CD4-positive, alpha-beta T cell treated with Interferon alpha-2 for 1 hour (primary cell): ENCODE results near the gene STRADA.

Source experiments
- DNase-seq, 2 donors: peaks; one replicate each; pipeline ENCODE4 v3.0.0-alpha.2; 2020 to 2022

STRADA gene

DNA sequence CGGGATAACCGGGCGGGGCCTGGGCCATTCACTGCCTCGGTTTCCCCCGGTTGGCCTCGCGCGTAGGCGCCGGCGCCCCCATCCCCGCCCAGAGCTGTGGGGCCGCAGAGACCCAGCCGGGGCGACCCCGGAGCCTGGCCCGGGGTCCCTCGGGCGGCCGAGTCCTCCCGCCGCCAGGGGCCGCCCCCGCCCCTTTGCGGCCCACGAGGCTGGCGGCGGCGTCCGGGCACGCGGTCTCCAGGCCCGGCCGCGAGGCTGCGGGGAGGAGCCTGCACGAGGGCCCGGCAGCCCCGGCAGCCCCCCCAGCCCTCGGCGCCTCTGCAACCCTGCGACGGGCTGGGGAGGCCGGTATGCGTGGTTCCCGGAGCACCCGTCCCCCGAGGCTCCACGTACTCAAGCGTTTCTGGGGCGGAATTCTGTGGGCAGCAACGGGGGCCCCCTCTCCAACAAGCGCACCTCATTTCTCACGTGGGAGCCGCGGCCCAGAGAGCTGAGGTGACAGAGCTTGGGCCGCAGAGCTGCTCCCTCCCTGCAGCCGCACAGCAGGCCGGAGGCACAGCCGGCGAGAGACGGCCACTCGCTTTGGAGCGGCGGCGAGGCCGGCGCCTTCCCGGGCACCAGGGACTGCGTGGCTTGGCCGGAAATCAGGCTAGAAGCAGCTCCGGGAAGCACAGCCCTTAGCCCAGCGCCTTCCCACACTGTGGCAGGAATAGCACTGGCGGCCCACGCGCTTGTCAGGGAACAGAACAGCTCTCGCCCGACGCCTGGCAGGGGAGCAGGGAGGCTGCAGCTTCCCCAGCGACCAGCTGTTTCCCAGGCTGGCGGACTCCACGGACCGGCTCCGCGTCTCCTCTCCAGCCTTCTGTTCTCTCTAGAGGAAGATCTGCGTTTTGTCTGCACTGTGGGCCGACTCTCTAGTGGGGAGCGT is 40.8 kb downstream of the STRADA start:
- DNase-seq: peak; percentile 38 to 65

DNA sequence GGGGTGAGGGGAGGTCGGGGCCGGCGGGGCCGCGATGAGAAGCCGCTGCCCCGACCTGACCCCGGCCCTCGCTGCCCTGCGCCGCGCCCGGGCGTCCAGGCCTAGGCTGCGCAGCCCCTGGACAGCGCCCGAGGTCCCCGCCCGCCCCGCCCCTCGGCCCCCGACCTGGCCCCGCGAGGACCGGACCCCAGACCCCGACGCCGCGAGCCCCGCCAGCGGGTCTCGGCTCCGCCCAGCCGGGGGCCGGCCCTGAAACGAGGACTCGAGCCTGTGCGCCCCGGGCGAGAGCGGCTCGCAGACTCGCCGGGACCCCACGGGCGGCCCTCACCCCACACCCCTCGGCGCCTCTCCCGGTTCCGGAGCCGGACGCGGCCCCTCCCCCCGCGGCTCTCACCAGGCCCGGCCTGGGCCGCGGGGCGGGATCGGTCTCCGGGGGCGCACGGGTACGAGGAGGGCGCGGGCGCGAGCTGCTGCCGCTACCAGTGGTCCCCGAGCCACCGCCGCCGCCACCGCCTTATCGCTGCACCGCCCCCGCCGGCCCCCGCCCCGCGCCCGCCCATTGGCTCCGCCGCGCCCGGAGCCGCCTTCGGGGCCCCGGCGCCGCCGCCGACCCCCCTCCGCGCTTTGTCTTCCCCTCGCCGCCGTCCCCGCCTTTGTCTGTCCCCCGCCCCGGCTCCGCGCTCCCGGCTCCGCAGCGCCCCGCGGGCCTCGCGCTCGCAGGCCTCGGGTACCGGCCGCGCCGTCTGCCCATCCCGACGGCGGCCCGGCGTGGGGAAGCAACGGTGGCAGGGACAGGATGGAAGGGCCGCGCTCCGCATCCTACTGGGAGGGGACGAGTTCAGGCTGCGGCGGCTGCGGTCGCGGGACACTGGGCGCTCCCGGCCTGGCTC is 41.7 kb downstream of the STRADA start, which contains the start of gene LIMD2:
TSS of gene LIMD2 (minus strand) at position 488 of the 890 bp plus-strand sequence. CDS start 827 bp downstream, outside the sequence.
- DNase-seq: peak; percentile 86 to 91

DNA sequence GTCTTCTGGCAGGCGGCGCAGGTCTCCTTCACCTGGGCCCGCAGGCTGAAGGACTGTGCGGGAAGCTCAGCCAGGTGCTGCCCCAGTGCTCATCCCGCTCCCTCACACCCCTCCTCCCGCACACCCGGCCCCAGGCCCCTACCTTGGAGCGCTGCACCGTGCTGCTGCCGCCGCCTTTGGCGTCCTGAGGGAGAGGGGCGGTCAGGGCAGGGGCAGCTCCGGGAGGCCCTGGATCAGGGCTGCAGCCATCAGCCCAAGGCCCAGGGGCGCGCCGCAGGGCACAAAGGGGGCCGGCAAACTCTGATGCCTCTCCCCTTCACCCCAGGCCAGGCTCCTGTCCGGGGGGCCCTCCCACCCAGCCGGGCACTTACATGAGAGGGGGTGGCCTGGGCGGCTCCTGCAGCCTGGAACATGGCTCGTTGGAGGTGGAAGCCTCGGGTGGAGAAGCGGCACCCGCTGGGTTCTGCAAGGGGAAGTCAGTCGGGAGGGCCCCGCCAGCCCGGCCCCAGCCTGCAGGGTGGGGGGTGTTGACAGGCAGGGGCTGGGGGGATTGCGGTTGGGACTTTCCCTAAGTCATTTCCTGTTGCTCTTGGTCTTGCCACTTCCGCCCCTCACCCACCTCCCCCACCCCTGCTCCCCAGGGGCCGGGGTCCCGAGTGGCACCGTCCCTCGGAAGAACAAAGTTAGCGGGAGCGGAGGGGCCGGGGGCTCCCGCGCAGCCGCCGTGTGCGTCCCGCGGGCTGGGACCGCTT is 42.5 kb downstream of the STRADA start:
- peak; percentile 93 to 94 for DNase-seq

DNA sequence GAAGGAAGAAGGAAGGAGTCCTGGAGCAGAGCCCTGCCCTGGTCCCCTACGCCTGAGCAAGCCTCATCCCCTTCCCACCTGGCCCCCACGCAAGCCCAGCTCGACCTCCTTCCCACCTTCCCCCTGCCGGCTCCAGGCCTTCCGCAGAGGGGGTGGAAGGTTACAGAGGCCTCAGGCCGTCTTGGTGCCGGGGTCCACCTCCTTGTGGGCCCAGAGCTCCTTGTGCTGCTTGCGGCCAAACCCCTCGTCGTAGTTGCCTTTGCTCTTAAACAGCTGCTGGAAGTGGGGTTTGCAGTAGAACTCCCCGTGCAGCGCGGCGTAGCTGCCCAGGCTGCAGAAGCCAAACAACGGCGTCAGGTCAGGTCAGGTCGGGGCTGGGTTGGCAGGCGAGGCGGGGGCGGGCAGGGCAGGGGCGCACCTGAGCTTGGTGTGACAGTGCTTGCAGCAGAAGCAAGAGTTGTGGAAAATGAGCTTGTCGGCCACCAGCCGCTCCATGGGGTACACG is 43.2 kb downstream of the STRADA start:
- DNase-seq: no peak

DNA sequence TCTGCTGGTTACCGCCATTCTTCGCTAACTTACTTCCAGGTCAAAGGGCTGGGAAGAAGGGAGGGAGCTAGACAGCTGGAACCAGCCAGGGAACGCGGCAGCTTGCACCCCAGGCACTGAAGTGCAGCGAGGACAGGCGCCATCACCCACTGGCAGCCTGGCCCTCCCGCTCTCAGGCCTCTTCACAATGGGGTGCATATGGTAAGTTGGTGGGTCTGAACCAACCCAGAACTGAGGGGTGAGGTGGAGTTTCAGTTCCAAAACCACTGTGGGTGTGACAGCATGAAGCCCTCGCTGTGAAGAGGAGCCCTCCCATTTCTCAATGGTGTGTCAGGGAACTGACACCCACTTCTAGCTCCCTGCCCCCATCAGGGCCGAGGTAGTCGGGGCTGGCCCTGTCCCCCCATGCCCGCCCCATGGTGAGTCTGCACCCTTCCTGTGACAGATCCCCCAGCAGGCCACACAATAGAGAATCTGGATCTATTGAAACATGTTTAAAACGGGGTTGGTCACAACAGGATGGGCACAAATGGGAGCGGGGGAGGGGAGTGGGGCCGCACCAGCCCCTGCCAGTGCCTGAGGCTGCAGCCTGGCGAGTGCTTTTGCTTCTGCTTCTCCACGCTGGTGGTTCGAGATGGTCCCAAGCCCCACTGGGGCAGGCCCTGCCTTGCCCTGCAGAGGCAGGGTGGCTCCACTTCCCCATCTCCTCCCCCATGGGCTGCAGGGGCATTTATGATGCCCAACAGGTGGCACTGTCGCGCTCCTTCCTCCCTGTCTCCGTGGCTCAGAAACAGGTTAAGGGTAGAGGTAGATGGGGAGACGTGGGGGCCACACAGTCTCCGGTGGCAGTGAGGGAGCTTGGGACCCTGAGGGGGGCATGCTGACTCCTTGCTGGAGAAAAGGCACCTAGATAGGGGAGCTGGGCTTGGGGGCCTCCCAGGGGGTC is 44.0 kb downstream of the STRADA start:
- DNase-seq: peak; percentile 89 to 90

DNA sequence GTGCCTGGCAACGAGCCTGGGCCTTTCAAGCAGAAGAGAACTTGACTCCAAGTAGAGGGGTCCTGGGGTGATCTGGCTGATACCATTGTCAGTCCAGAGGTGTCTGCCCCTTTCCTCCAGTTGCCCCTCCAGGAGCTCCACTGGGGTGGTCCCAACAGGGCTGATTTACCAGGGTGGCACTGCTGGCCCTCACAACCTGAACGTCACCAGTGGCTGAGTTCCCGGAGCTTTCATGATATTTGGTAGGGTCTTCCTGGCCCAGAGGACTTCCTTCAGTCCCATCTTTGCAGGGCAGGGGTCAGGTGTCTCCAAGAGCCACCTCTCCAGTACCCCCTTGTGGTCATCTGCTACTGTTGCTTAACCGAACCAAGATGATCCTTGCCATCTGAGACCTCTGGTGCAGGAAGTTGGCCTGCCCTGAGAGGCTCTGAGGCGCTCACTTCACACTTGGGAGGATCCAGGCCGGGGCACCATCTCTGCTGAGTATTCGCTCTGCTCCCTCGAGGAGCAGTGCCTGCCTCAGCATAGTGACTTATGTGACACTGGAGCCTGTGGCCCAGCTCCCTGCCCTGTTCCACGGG is 45.1 kb downstream of the STRADA start:
- DNase-seq: peak; percentile 47 to 67

DNA sequence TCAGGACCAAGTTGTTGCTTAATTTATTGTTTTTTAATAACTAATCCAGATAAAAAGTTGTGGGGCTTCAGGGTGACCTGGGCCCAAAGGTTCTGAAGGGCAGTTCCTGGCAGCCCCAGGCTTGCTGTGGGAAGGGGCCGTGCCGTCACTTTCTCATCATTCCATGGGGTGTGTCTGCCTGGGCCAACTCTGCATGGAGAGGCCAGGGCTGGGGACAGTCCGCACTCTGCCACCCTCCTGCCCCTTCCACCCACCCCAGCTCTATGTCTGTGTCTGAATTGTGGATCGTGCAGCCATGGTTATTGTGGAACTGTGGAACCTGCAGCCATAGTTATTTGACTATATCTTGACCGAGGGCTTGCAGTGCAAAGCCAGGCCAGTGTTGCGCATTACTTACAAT is 45.7 kb downstream of the STRADA start:
- no peak for DNase-seq

DNA sequence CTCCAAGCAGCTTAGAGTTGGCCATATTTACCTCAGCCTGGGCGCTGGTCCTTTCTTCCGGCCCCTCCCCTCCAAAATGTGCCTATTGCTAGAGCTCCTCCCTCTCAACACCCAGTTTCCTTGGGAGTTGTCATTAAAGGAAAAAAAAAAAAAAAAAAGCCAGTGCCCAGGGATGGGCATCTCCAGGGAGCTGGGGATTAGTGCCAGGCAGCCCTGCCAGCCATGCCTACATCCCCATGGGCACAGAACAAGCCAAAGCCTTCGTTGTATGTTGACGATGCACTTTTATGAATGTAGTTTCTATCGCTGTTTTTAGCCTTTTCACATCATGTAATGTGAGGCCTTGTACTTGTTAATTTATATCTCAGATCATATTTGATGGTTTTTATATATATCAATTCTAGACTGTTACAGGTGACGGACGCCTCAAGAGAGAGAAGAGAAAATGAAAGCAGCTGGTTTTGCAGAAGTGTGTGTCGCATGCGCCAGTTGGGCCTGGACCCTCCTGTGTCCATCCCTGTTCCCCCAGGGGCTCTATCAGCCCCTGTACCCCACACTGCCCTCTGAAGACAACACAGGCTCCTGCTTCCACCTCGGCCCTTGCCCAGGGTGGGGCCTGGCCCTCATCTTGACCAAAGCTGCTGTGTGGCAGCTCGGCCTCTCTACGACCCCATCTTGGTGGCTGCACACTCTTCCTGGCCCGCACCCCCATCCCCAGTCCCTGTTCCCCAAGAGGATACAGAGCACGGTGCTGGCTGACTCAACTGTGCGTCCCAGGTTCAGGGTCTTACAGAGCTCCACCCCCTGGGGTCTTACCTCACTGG is 46.4 kb downstream of the STRADA start:
- DNase-seq: peak in 1 of 2 donors; percentile 39

DNA sequence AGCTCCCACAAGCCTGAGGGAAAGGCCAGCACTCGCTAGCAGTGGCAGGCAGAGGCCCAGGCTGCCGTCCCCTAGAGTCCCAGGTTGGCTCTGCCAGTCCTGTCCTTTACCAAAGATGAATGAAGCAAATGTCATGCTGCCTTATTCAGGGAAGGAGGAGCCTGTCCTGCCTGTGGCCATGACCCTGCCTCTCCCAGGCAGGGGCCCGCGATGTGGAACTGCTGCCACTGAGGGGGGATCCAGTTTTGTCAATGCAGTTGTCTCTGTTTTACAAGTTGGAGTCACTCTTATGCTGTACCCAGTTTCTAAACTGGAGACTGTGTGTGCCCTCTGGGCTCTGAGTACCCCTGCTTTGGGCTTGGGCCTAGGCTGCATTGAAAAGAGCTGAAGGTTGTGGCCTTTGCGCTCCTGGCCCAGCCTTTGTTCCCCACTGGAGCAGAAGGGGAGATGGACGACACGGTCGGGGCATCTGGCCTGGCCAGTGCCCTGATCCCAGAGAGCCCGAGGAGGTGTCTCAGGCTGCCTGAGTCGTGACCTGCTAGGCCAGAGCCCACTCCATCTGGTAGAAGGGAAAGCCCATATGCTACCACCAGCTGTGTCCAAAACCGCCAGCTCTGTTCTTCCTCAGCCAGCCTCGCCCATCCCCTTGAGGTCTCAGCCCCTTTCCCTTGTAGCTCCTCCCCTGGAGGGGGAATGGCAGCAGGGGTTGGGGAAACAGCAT is 47.2 kb downstream of the STRADA start:
- DNase-seq: peak; percentile 11 to 47

DNA sequence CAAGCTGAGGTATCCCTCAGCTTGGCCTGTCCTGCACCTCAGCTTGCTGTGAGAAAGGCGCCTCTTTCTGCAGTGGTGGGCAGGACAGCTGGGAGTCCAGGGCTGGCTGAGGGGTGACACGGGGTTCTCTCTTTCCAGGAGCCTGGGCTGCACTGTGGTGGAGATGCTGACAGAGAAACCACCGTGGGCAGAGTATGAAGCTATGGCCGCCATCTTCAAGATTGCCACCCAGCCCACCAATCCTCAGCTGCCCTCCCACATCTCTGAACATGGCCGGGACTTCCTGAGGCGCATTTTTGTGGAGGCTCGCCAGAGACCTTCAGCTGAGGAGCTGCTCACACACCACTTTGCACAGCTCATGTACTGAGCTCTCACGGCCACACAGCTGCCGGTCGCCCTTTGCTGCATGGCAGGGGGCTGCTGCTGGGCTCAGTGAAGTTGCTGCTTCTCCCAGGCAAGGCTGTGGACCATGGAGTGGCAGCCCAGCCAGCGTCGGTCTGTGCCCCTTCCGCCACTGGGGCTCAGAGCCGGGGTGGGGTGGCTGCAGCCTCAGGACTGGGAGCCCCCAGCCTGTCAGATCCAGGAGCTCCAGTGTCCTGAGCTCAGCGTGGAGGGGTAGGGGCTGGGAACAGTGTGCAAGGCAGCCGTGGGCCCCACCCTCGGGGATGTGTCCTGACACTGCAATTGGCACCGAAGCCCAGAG is 48.0 kb downstream of the STRADA start:
- DNase-seq: no peak

DNA sequence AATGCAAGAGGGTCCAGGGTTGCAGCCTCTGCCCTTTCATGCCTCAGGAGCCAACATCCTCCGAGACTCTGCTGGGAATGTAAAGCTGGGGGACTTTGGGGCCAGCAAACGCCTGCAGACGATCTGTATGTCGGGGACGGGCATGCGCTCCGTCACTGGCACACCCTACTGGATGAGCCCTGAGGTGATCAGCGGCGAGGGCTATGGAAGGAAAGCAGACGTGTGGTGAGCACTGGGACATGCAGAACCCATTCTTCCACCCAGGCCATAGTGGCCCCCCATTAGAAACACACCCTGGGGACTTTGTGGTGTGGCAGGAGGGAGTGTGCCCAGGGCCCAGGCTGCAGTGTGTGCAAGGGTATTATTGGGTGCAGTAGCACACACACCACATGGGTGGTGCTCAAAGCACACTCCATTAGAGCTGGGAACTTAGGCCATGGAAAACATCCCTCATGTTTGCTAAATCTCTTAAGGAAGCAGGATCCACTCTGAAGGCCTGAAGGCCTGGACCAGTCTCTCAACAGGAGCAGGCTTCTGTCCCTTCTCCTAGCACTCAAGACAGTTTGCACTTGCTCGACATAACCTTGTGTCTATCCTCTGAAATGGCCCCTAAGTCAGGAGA is 49.3 kb downstream of the STRADA start:
- no peak for DNase-seq

DNA sequence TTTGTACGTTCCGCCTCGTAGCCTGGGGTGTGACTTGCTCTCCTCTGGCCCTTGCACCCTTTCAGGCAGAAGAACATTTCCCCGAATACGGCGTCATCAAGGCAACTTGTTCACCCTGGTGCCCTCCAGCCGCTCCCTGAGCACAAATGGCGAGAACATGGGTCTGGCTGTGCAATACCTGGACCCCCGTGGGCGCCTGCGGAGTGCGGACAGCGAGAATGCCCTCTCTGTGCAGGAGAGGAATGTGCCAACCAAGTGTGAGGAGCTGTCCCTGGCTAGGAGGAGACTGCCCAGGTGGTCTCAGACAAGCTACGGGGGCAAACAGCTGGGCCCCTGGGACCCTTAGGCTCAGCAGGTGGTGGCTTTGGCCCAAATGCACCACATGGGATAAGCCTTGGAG is 52.1 kb downstream of the STRADA start:
- DNase-seq: no peak

DNA sequence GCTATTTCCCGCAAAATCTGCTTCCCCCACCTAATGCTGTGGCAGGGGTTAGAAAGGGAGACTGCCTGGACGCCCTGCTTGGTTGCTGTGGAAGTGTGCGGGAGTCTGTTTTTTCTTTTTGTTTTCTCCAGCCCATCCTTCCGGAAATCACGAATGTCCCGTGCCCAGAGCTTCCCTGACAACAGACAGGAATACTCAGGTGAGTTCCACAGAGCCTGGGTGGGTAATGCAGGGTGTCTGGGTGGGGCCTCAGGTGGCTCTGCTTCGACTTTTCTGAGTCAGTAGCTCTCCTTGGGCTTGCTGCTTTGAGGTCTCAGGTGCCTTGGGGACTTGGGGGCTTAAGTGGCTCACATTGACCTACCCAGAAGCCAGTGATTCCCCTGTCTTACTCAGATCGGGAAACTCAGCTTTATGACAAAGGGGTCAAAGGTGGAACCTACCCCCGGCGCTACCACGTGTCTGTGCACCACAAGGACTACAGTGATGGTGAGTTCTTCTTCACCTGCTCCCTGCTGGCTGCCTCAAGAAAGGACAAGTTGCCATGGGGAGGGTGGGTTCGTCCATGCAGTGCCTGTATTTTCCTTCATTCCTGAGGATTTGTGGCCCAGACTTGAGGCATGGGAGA is 53.1 kb downstream of the STRADA start:
- DNase-seq: no peak

DNA sequence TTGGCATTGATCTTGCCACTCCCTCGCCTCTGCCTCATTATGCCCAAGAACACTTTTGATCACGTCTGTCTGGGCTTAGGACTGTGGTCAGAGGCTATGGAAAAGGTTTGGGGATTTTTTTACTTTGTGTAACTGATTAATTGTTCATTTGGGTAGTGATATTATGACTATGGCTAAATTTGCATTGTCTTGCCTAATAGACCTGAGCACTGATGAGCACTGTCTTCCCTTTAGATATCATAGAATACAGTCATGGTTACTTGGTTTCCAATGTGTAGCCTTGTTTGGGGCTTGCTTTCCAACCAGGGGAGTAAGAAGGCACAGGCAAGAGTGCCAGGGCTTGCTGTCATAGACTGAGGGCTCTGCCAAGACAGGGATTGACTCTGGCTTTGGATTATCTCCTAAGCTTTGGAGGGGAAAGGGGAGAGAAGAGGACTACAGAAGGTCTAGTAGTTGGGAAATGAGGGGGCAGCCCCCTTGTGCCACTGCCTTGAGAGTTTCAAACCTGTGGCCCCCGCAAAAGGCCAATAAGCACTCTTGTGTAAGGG is 55.4 kb downstream of the STRADA start:
- no peak for DNase-seq

DNA sequence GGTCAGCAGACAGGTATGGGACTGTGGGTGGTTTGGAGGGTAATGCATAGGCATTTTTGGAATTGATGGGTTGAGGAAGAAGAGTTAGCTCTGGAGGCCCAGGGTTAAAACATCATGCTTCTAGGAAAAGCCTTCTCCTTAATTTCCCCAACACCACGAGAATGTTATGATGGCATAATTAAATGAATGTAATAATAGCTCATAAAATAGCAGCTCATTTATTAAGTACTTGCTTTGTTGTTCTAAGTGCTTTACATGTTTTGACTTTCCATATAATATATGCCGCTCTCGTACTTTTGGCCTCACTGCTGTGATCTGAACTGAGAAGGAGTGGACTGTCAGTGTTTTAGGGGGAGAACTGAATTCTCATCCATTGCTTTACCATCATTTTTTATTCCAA is 56.0 kb downstream of the STRADA start:
- no peak for DNase-seq

DNA sequence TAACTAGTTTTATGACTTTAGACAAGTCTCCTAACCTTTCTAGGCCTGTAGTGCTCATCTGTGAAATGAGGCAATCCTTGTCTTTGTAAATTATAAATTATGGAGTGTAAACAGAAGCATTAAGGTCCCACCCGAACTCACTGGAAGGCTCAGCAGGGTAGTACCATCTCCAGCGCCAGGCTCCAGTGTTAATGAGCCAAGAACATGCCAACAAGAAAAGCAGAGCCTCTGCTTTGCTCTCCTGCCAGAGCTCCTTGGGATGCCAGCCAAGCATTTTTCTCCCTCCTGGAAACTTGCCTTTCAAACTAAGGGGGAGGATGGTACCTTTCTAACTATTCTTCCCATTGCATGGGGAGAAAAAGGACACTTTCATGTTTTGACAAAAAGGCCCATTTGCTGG is 56.6 kb downstream of the STRADA start:
- no peak for DNase-seq

DNA sequence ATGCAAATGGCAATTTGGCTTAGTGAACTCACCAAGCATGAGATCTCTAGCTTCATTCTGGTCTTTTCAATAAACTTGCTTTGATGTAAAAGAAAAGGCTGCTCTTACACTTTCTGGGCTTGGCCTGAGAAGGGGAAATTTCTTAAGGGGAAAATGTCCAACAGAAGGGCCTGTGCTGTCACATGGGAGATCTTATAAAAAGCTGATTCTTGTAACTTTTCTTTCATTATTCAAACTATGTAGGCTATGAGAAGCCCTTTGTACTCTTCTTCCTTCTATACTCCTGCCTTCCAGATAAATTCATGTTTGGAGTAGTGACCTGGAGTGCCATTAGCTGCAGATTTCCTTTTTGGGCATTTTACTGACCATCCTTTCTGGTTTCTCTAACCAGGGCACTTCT is 58.6 kb downstream of the STRADA start:
- no peak for DNase-seq
